Subcutaneous adipose tissue (tissue), 4 donors: ENCODE results near the gene CLK3. TPM values are rescaled to one million over a fixed set of nuclear protein-coding genes. Genes with fewer than 3 reads are reported as not detected.

Source experiments
- total RNA-seq, 4 donors: library from RNA; depleted of rRNA; stranded (reverse); fragments of >200 nt; gene quantifications; one replicate each; pipeline ENCODE4 v1.1.0, GENCODE V29; 2016
- TF ChIP-seq, protein P1 (sequence below): fragments of 450-650 bp; IDR thresholded peaks from one replicate; pipeline ENCODE4 v1.5.1; 2016; ENCODE audit warnings: low read depth, mild to moderate bottlenecking, control low read depth, antibody characterized with exemption, moderate library complexity

The CLK3 gene
- total RNA-seq, 4 donors from 2014 or later: 53.6 to 159 (median 103) TPM

DNA sequence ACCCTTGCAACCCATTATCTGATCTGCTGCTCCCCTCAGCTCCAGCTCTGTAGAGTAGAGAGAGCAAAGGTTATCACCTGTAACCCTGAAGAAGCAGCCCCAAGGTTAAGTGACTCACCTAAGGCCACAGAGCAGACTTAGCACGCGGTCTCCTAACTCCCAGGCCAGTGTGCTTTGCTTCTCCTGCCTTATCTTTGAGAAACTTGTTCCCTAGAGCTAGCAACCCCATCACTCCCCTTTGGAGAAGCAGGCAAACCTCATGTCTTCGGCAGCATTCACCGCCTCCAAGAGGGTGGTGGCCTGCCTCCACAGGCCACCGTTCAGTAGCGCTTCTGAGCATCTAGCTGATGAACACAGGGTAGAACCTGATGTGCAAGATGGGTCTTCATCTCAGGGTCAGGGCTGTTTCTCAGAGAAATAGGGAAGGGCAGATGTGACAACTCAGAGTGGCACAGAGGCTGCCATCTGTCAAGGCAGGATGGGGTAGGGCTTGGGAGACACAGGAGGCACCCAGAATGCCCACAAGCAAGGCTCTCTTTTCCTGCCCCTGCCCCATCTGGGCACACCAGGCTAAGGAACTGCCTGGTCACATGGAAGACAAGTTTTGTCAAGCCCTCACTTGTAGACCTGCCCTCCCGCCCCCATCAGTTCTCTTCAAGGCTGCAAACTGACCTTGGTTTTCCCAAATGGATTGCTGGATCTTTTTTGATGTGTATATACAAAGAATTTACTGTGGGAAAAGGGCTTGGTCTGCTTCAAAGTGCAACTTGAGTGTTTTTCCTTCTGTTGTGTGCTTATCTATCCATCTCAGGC is 34.9 kb upstream of the CLK3 start:
- TF ChIP-seq, protein P1, sequence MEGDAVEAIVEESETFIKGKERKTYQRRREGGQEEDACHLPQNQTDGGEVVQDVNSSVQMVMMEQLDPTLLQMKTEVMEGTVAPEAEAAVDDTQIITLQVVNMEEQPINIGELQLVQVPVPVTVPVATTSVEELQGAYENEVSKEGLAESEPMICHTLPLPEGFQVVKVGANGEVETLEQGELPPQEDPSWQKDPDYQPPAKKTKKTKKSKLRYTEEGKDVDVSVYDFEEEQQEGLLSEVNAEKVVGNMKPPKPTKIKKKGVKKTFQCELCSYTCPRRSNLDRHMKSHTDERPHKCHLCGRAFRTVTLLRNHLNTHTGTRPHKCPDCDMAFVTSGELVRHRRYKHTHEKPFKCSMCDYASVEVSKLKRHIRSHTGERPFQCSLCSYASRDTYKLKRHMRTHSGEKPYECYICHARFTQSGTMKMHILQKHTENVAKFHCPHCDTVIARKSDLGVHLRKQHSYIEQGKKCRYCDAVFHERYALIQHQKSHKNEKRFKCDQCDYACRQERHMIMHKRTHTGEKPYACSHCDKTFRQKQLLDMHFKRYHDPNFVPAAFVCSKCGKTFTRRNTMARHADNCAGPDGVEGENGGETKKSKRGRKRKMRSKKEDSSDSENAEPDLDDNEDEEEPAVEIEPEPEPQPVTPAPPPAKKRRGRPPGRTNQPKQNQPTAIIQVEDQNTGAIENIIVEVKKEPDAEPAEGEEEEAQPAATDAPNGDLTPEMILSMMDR: no peak

GRCh38 chr15:74584204-74584603 is 31.4 kb upstream of the CLK3 start:
- TF ChIP-seq, protein P1: no peak

DNA sequence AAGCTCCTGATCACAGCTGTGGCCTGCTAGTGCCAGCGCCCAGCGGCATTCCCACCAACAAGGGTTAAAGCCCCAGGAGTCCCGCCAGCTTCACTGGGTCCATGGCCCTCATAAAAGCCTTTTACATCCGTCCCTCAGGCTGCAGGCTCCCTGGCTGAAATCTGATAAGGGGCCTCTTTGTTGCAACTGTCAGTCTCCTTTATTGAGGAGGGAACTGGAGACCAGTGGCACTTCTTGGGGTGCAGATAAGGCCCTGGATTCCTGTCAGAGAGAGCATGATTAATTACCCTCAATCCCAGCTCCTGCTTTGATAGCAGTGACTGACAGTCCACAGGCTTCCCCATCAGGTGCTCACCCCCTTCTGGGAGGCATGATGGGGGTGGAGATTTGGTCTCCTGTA is 30.9 kb upstream of the CLK3 start:
- TF ChIP-seq, protein P1: no peak

DNA sequence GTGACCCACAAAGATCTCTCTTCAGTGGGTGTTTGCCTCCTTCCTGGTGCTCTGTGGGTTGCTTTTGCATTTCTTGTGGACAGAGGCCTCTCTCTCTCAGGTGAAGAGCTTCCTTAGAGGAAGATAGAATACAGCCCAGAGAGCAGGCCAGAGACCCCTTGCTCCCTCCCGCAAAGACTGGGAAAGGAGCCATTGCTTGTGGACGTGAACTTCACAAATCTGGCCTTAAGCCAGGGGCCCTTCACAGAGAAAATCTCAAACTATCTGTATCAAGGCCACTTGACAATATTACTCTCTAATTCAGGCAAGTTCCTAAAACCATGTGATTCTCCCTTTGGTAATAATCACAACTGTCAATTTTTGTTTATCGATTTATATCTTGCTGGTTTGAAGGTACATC is 30.4 kb upstream of the CLK3 start:
- TF ChIP-seq, protein P1: no peak

GRCh38 chr15:74585857-74586256 is 29.8 kb upstream of the CLK3 start:
- TF ChIP-seq, protein P1: no peak

DNA sequence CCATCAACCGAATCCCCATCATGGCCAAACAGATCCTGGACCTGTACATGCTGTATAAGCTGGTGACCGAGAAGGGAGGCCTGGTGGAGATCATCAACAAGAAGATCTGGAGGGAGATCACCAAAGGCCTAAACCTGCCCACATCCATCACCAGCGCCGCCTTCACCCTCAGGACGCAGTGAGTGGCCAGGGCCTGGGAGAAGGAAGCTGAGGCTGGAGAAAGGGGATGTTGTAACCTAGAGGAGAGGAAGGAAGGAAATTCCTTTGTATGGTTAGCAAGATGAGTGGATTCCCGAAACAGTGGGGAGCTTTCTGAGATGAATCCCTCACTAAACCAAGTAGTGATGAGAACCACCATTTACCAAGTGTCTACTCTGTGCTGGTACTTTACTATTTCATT is 25.8 kb upstream of the CLK3 start:
- TF ChIP-seq, protein P1: no peak

DNA sequence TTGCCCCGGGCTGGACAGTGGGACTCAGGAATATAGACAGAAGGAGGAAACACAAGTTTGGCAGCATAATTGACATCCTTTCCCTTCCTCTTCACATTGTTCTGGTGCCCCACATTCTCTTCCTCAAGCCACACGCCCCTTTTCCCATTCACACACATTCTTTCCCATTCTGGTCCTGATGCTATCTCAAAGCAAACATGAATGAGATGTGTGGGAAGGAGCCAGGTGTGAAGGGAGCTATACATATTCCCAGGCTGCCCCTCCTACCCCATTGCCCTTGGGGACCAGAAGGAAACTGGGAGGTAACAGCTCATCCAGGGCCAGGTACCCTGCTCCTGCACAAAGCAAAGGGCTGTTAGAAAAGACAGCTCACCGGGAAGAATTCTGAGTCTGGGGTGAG is 23.4 kb upstream of the CLK3 start:
- TF ChIP-seq, protein P1: no peak
